Stimulated activated CD4-positive, alpha-beta T cell treated with anti-CD3 and anti-CD28 coated beads, Interleukin-12 subunit alpha, Interleukin-12 subunit beta, amount 100 ng/mL, for 4 hours (primary cell): ENCODE results near the gene ID4.
"Not testable (repeated sequence)": the region's sequence is repeated elsewhere in the genome, so short reads cannot be mapped to it uniquely, and the experiment has no call there.

Experiments
- DNase-seq: peaks from one replicate; pipeline ENCODE4 v3.0.0-alpha.2; 2020

The ID4 gene

DNA sequence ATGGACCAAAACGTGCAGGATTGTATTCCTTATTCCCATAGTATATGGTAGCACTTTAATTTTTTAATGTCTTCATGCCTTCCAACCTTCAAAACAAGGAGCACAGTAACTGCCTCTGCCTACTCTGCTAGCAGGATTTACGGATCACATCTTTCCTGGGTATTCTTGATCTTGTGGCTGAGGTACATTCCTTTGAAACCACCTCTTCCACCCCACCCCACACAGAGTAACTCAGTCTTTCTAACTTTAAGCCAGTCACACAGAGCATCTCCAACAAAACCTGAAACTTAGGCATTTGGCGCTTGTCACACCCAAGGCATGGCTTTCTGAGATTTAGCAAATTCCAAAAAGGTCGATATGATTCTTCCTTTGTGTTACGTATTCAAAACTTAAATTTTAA is 2.3 kb upstream of the ID4 start:
- DNase-seq: no peak

DNA sequence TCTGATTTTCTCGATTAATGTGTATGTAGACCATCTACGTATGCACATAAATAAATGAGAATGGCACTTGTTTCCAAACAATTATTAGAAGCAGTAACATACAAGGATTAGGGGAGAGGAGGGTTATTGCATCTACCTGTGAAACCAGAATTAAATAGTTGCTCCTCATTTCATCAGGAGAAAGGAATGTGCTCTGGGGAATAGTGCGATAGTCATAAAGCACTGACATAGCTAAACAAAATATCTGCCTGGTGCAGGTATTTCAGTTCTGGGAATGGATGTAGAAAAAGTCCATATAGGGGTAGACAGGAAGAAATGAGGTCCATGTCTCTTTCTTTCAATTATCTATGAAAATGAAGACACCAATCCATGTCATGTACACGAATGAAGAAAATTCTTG is 1.6 kb upstream of the ID4 start:
- no peak for DNase-seq

DNA sequence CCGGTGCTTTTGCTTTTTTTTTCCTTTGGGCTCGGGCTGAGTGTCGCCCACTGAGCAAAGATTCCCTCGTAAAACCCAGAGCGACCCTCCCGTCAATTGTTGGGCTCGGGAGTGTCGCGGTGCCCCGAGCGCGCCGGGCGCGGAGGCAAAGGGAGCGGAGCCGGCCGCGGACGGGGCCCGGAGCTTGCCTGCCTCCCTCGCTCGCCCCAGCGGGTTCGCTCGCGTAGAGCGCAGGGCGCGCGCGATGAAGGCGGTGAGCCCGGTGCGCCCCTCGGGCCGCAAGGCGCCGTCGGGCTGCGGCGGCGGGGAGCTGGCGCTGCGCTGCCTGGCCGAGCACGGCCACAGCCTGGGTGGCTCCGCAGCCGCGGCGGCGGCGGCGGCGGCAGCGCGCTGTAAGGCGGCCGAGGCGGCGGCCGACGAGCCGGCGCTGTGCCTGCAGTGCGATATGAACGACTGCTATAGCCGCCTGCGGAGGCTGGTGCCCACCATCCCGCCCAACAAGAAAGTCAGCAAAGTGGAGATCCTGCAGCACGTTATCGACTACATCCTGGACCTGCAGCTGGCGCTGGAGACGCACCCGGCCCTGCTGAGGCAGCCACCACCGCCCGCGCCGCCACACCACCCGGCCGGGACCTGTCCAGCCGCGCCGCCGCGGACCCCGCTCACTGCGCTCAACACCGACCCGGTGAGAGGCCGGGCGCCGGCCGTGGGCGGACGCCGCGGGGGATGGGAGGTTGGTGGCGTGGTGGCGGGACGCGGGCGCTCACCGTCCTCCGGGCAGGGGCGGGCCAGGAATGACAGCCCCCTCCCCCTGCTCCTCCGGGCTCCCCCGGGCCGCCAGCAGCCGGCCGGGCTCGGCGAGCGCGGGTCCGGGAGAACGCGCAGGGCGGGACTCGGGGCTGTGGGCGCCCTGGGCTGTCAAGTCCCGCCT is 606 bp downstream of the ID4 start:
- DNase-seq: no peak

DNA sequence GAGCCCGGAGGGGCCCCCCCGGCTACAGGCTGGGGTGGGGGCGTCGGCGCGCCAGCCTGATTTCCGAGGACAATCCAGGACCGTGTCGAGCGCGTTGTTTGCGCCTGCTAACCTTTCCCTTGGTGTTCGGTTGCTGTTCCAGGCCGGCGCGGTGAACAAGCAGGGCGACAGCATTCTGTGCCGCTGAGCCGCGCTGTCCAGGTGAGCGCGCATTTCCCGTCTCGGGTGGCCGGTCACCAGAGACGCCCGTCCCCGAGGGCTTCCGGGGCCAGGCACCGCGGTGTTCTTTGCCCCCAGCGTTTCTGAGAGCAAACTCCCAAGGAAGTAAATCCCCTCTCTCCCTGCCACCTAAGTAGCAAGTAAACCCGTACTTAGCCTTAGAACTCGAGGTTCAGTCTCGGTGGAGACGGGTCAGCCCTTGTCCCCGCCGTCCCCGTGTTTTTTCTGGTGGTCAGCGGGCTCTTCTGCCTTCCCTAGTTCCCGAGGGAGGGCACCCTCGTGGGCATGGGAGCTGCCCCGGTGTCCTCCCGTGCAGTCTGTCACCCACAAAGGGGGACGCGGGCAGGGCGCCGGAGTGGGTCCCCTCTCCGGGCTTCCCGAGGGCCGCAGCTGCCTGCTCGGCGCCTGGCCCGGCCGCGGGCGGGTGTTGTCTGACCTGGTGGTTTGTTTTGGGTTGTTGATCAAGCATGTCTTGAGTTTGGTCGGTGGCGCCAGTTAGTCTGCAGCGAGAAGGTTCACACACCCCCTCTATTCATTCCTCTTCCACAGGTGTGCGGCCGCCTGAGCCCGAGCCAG is 1.5 kb downstream of the ID4 start:
- no peak for DNase-seq

DNA sequence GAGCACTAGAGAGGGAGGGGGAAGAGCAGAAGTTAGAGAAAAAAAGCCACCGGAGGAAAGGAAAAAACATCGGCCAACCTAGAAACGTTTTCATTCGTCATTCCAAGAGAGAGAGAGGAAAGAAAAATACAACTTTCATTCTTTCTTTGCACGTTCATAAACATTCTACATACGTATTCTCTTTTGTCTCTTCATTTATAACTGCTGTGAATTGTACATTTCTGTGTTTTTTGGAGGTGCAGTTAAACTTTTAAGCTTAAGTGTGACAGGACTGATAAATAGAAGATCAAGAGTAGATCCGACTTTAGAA is 2.0 kb downstream of the ID4 start:
- DNase-seq: no peak

DNA sequence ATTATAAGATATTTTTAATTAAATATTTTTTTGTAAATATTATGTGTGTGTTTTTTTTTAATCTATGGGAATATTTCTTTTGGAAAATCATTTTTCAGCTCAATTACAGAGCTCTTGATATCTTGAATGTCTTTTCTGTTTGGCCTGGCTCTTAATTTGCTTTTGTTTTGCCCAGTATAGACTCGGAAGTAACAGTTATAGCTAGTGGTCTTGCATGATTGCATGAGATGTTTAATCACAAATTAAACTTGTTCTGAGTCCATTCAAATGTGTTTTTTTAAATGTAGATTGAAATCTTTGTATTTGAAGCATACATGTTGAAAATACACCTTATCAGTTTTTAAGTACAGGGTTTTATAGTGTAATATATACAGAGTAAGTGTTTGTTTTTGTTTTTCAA is 2.6 kb downstream of the ID4 start:
- DNase-seq: no peak

DNA sequence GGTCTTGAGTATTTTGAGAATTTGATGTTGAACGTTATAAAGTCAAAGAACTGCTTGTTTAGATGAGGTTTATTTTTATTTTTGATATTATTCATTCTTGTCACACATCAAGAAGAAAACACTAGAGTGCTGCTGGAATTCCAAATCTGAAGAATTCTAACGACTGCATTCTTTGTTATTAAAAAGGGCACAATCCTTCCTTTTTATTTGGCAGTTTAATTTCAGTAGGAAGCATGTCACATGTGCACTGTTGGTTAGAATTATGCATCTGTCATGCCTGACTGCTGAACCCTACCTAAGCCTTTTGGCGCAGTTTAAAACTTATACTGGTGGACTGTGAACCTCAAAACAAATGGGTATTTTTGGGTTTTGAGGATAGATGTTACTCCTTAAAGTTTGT is 4.0 kb downstream of the ID4 start:
- no peak for DNase-seq

DNA sequence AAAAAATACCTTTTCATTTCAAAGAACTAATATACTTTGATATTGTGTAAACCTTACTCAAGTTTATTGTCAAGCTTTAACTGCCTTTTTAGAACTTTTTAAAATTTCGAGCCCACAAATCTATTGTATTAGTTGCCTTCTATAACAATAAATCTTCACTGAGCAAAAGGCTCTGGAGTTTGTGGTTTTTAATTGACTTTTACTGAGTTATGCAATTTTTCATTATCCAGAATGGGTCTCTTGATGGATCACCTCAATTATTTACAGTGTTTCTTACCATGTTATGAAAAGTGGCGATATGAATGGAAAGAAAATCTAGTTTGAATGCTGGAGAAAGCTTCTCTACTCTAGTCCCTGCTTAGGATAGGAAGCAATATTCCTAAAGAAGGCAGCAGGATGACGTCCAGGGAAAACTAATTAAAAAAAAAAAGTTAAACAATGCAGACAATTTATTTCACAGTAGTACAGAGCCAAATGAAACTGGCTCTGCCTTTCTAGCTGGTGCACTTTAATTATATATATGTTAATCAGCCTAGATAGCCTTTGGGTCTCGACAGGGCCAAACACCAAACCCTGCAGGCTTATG is 5.0 kb downstream of the ID4 start:
- no peak for DNase-seq

DNA sequence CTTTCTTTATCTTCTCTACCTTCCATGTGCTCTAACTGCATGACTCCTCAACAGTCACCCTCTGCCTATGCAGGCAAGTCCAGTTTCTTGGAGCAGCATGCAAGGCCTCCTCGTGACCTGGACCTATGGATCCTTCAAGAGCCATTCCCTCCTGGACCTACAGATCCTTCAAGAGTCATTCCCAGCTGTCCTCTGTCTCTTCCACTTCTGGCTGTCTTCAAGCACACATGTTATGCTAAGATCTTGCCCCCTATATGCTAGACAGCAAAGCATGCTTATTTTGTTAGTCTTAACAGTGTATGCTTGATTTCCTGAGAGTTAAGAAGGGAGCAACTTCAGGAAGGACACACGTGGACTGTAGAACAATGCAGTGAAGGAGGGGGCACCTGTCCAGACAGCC is 7.5 kb downstream of the ID4 start:
- no peak for DNase-seq

DNA sequence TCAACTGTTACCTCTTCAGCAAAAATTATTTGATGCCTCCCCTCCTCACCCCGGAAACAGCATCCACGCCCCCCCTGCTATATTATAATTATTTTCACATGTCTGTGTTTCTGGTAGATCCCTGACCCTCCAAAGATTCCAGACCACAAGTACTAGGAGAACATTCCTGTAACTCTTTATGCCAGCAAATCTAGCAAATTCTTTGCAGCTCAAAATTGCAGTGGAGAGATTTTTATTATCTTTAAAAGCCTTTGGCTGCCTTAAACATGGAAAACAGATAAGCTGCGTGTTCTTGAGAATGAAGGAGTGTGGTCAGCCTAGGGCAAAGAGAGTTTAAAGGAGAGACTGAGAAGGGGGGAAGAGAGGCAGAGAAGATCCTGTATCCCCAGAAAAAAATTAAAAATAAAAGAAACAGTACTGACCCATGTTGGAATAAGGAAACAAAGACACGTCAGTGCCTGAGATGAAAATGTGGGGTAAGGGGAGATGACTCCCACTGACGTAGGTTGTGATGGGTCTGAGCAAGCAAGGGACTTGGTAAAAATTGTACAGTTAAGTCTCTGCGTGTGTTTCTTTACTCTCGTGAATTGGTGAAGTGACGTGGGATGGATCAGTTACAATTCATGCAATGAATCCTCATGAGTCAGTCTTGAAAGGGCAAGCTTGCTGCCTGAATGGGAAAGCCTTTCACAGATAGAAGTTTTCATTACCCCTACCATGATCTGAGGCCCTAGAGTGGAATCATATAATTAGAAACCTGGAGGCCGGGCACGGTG is 8.3 kb downstream of the ID4 start:
- DNase-seq: no peak

DNA sequence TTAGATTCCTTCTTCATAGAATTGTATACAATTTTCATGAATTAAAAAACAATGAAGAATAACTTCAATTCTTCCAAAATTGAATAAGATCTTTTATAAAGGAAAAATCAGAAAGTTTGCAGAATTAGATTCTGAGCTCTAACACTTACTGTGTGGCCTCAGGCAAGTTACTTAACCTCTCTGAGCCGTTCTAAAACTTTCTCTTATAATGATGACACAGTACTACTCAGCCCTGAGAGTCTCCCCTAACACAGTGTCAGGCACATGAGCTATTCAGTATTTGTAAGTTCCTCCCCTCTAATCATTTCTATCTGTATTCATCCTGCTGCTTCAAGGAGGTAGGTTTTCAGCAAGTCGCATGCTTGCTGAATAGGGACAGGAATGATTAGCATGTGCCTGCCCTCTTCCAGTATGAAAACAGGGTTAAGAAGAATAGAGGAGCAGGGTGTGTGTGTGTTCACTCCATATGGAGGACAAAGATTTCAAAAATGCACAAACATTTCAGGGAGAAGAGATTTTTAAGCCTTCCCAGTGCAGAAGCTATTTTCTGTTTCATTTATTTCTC is 11.4 kb downstream of the ID4 start:
- DNase-seq: no peak

DNA sequence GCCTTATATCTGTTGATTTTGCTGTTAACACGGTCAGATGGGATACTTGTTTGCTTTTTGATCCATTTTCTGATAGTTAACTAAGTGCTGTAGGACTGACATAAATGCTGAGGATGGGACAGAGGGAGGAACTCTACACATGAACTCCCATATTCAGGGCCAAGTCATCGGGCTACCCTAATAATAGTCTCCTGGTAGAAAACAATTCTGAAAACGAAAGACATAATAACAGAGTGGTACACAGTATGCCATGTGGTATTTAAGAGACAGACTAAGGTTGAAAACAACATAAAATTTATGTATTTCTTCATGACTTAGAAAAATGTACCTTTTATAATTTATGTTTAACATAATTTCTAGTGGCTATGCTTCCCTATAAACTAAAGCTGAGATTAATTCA is 12.0 kb downstream of the ID4 start:
- DNase-seq: no peak

DNA sequence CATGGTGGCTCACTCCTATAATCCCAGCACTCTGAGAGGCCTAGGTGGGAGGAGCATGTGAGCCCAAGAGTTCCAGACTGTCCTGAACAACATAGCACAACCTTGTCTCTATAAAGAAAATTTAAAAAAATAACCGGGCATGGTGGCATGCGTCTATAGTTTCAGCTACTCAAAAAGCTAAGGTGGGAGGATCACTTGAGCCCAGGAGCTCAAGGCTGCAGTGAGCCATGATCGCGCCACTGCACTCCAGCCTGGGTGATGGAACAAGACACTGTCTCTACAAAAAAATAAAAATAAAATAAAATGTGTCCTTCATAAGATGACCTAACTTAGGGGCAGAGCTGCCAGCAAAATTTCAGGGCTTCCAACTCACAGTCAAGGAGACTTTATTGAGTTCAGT is 12.6 kb downstream of the ID4 start:
- DNase-seq: no peak

DNA sequence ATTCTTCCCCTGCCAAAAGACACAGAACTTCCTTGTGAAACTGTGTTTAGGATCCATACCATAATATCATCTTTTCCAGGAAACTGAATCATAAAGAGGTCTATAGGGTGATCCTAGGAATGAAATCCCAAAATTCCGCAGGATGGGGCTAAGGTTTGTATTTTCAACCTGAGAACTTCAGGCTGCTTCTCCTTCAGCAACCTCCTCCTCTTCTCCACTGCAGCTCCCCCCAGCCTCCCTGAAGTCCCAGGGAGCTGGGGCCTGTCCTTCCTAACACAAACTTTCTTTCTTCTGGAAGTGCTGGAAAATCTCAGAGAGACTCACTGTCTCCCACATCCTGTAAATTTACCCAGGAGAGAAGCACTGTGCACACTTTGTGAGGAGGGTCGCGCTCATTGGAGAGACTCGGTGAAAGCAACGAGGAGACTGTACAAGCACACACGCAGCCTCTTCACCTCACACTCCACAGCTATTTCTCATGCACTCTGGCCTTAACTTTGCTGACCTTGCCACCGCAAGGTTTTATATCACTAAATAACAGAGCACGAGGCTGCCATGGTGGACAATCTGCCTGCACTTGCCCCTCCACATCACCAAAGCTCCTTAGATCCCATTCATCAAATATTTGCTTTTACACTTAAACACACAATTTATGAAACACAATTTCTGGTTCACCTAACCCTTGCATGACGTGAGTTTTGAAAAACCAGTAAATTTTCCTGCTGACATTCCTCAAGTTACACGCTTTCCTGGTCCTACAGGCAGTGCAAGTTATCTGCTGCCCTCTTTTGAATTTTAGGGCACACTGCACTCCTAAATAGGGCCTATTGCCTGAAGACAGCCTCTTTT is 14.3 kb downstream of the ID4 start:
- no peak for DNase-seq

DNA sequence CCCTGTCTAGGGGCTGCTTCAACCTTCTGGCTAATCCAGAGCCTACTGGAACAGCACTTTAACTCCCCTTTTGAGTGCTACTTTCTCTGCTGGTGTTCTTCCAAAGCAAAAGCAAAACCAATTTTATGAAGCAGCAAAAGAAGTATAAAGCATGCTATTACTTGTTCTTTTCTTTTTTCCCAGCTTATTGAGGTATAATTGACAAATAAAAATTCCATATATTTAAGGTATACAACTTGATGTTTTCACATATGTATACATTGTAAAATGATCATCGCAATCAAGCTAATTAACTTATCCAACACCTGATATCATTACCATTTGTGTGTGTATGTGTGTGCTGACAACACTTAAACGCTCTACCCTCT is 14.9 kb downstream of the ID4 start:
- DNase-seq: no peak

DNA sequence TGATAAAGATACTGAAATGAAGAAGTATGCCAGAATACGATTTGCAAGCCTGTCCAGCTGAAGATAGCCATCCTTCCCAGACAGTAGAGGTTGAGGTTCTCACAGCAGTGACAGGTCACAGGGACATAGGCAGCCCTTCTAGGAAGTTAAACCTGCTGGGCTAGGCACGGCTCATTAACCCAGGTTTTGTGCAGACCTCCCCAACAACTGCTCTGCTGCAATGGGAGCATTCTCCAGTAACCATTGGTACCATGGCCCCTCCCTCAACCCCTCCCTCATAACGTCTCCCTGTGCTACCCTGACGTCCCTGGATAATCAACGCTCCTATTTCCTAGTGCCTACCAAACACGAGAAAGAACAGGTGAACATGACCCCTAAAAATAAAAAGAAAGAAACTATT is 15.8 kb downstream of the ID4 start:
- DNase-seq: no peak

DNA sequence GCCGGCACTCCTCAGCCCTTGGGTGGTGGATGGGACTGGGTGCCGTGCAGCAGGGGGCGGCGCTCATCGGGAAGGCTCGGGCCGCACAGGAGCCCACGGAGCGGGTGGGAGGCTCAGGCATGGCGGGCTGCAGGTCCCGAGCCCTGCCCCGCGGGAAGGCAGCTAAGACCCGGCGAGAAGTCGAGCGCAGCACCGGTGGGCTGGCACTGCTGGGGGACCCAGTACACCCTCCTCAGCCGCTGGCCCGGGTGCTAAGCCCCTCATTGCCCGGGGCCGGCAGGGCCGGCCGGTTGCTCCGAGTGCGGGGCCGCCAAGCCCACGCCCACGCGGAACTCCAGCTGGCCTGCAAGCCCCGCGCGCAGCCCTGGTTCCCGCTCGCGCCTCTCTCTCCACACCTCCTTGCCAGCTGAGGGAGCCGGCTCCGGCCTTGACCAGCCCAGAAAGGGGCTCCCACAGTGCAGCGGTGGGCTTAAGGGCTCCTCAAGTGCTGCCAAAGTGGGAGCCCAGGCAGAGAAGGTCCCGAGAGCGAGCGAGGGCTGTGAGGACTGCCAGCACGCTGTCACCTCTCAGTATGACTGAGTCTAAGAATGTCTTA is 17.3 kb downstream of the ID4 start:
- DNase-seq: not testable (repeated sequence)

DNA sequence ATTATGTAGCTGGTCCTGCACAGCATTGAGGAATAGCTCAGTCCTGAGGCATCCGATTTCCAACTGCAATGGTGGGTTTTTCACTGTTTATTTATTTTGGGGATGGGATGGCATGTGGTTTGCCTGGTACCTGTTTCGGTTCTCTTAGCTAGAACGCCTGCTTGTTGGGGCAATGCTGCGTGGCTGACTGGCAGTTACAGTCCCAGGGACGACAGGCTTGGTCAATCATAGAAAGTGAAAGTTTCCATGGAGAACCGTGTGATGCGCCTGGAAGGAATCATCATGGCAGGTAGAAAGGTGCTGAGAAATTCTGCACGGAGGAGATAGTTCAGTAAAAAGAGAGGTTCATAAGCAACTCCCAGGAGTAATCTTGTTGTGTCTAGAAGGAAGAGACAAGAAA is 18.4 kb downstream of the ID4 start:
- no peak for DNase-seq

DNA sequence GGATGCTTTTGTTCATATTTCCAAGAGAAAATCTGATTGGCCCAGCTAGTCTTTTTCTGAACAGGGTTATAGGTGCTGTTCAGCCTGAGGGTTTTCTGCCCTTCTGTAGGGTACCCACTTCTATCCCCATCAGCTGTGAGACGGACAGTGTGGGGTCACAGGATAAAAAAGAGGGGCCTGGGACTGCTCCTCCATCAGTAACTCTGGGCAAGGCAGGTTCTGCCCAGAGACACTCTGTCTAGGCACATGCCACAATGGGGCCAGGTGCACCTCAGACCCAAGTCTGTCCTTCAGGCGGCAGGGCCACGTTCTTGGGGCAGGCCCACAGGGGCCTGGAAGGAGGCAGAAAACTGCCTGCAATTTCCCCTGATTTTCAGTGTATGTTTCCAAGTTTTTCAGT is 20.0 kb downstream of the ID4 start:
- DNase-seq: no peak

DNA sequence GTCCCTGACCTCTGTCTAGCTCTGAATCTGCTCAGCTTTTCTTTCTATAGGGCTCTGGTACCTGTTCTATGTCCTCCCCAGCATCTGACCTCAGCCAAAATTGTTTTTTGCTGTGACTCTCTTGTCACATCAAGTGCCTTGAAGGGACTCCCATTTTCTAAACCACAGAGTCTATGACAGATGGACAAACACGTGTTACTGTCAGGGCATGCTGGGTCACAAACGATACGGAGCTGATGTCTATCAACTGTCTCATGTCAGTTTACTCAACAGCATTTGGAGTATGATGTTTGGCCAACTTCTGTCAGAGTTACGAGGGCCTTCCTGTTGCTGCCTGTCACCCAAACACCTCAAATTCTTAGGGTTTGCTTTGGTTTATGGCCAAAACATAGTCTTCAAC is 20.5 kb downstream of the ID4 start:
- DNase-seq: no peak

DNA sequence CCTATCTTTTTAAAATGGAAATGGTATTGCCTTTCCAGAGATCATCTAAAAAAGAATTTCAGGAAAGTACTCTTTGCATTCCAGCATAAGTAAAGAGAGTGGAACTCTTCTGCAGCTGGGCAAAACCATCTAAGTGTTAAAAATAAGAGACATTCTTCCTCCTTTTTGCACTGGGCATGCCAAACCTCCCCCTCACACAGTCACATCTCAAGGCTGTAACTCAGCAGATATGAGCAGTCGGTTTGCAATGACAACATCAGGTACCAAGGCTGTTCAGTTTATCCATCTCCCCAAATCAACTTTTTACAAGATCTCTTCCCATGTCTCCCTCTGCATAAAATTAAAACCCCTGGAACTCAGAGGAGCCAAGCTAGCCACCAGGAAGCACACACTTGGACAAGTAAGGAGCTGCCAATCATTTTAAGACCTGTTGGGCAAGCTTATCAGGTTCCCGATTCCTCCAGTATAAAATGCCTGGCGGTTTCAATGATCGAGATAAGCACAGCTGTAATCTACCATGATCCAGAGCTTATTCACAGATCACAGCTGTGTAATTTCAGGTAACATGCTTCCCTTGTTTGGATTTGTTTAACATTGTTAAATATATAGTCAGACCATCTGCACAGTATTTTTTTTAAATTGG is 23.2 kb downstream of the ID4 start:
- no peak for DNase-seq
